A673 (cell line): Measurements from ENCODE around the gene FEV.

Source experiments
- EZH2 ChIP-seq: fragments of 200-600 bp; sonication (generic); IDR thresholded peaks from 2 replicates; pipeline ENCODE4 v1.6.1; 2017; ENCODE audit warnings: borderline replicate concordance, low read depth, mild to moderate bottlenecking, mixed read lengths, antibody characterized with exemption, low read length; ENCODE audit not compliant: poor library complexity, severe bottlenecking
- TF ChIP-seq, protein P1 (sequence below): fragments of 300-800, 200-600 bp; sonication (generic); conservative IDR thresholded peaks from 2 replicates; pipeline ENCODE4 v1.5.1; 2017; ENCODE audit warnings: low read depth, mild to moderate bottlenecking, antibody characterized with exemption, low read length, moderate library complexity, mixed read lengths

- TF ChIP-seq, protein P1, sequence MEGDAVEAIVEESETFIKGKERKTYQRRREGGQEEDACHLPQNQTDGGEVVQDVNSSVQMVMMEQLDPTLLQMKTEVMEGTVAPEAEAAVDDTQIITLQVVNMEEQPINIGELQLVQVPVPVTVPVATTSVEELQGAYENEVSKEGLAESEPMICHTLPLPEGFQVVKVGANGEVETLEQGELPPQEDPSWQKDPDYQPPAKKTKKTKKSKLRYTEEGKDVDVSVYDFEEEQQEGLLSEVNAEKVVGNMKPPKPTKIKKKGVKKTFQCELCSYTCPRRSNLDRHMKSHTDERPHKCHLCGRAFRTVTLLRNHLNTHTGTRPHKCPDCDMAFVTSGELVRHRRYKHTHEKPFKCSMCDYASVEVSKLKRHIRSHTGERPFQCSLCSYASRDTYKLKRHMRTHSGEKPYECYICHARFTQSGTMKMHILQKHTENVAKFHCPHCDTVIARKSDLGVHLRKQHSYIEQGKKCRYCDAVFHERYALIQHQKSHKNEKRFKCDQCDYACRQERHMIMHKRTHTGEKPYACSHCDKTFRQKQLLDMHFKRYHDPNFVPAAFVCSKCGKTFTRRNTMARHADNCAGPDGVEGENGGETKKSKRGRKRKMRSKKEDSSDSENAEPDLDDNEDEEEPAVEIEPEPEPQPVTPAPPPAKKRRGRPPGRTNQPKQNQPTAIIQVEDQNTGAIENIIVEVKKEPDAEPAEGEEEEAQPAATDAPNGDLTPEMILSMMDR = no peak
- no peak for TF ChIP-seq EZH2
Measured at GRCh38 chr2:219000569-219000960, 15.6 kb upstream of the FEV start.
